ENCODE data around the gene UBASH3A.

GRCh38 chr21:42469272-42469671 is 65.6 kb downstream of the UBASH3A start:
- no peak for TF ChIP-seq CTCF (optimal IDR thresholded peaks at IDR 0.05 in 1 of 3, IDR thresholded peaks at IDR 0.05 in 1 of 3, conservative IDR thresholded peaks at IDR 0.05 in 1 of 3; ENCODE audit: extremely low read depth in 1 of 3, insufficient read depth in 2 of 3, low read length in 3 of 3)
- TF ChIP-seq EZH2 (IDR thresholded peaks at IDR 0.05; ENCODE audit: low read length): no peak
